AG09319 (cell line): ENCODE data around the gene DUSP22.

Source experiments
- DNase-seq: peaks from one replicate; pipeline ENCODE4 v3.0.0-alpha.2; 2010; ENCODE audit warnings: low read depth; ENCODE audit errors: extremely low read depth
- TF ChIP-seq, protein P1 (sequence below): IDR thresholded peaks from 2 replicates; pipeline ENCODE4 v1.5.1; 2011; ENCODE audit warnings: low read depth, mild to moderate bottlenecking, inconsistent platforms, low read length, moderate library complexity

The DUSP22 gene

DNA sequence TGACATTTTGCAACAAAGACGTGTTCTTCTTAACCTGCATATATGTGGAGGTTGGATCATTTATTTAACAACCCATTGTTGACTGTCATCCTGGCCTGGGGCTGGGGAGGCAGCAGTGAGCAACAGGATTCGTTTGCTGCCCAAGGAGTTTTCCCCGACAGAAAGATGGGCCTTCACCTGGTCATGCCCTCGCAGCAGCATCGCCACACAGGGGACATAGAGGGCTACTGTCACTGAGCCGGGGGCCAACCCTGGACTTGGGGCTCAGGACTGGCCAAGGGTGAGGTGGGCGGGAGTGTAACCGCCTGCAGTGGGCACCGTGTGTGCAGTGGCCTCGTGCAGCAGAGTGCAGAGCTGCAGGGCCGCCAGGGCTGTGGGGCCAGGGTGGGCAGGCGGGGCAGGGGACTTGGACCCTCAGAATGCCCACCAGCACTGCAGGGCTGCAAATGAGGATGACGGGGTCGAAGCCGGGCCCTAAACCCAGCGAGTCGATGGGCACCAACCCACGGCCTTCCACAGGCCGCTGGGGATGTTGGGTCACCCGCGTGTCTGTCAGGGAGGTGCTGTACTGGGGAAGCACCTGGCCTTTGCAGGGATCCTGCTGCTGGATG lies 11.8 kb downstream of the DUSP22 start:
- no peak for DNase-seq
- TF ChIP-seq, protein P1, sequence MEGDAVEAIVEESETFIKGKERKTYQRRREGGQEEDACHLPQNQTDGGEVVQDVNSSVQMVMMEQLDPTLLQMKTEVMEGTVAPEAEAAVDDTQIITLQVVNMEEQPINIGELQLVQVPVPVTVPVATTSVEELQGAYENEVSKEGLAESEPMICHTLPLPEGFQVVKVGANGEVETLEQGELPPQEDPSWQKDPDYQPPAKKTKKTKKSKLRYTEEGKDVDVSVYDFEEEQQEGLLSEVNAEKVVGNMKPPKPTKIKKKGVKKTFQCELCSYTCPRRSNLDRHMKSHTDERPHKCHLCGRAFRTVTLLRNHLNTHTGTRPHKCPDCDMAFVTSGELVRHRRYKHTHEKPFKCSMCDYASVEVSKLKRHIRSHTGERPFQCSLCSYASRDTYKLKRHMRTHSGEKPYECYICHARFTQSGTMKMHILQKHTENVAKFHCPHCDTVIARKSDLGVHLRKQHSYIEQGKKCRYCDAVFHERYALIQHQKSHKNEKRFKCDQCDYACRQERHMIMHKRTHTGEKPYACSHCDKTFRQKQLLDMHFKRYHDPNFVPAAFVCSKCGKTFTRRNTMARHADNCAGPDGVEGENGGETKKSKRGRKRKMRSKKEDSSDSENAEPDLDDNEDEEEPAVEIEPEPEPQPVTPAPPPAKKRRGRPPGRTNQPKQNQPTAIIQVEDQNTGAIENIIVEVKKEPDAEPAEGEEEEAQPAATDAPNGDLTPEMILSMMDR, result no peak

DNA sequence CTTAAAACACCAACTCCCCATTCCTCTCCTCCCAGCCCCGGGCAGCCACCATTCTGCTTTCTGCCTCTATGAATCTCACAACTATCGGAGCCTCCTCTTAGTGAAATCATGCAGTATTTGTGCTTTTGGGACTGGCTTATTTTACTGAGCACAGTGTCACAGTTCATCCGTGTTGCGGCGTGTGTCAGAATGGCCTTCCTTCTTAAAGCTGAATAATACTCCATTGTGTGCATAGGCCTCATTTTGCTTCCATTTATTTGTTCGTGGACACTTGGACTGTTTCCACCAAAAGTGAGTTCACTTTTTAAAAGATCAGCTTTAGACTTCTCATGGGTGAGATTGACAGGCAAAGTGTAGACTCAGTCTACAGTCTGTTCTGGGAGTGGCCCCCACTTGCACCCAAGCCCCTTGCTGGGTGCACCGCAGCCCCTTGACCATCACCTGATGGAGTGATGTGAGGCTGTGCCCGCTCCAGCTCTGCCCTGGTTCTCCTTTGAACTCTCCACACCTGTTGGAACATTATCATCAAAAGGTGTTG lies 12.6 kb downstream of the DUSP22 start:
- TF ChIP-seq, protein P1, result no peak
- DNase-seq, result no peak

DNA sequence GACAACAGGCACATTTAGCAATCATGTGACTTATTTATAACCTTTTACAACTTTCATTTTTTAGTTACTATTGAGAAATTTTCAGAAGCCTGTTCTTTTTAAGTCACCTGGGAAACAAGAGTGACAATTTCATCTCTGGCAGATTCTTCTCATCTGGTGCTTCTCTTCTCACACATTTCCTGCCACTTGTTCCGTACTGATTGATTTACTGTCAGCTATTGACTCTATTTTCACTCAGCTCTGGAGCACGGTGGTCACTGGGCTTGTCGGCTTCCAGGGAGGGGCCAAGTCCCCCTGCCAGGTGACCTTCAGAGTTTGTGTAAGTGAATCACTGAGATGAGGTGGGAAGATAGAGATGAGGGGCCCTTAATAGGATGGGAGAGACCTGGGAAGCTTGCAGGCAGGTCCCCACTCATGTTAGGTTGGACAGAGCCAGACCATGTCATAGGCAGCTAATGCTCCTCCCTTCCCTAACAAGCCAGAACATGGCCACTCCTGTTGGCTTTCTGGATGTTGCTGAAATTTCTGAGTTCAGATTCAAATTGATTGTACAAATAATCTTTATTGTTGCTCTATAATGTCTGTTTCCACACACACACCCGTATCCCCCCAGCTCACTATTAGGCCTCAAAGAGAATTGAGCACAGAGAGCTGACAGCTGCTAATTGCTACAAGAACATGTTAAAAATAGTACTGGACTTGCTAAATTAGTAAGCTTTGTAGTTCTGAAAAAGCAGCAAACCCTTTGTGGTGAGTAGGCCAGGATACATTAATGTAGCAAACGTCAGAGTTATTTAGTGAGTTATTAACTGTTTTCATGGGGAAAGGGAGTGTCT lies 13.3 kb downstream of the DUSP22 start:
- TF ChIP-seq, protein P1, result no peak
- no peak for DNase-seq

DNA sequence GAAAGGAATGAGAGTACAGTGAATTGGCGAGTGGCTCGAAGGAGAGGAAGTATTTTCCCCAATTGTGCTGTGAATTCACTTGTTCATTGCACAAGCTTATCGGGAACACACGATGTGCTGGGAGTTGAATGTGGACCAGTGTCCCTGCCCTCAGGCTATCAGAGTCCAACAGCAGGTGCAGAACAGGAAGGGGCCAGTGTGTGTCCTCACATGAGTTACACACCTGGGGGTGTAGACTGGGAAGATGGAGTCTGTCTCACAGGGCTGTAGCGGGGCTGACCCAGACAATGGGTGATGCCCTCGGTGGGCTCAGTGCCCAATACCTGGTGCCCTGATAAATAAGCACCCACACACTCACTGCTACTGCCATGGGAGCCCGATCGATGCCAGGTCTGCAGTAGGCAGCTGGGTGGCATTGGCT lies 14.4 kb downstream of the DUSP22 start:
- TF ChIP-seq, protein P1, result no peak
- DNase-seq, result no peak

DNA sequence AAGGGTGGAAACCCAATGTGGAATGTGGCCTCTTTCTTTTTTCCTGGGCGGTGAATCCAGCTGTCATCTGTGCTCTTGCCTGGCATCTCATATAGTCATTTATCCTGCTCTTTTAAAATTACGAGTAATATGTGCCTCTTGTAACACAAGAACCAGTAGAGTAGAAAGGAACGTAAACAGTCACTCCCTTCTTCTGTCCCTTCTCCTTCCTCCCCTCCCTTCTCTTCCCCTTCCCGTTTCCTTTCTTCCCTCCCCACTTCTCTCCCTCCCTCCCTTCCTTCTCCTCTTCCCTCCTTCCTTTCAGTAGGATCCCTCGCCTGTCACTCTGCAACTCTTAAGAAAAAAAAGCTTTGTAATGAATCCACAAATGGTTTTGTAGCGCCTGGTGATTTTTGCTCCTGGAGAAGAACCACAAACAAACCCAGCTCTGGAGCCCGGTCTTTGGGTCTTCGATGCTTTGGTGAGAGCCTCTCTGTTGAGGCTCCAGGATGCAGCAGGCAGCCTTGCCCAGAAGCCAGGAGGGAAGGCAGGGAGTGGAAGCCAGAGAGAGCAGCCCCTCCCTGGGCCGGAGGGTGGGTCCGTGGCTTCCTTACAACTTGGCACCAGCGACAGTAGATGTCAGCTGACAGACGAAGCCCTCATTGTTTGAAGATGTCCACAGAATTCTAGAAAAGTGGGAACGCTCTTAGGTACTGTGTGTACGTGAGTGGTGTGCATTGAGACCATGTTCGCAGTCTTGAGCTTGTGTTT lies 15.0 kb downstream of the DUSP22 start:
- TF ChIP-seq, protein P1, result no peak
- no peak for DNase-seq

DNA sequence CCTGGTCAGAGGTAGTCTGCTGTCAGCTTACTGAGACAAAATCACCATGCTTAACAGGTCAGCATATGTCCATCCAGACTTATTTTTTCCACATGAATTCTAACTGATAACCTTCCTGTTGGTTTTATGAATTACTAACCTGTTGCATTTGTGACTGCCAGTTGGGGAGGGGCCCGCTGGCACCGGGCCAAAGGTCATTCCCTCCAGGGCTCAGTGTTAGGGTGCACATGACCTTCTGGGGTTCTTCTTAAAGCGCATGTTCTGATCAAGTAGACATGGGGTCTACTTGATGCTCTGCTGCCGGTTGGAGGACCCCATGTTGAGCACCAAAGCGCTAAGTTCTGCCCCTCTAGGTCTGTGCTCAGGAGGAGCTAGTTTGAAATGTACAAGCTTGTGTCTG lies 15.6 kb downstream of the DUSP22 start:
- TF ChIP-seq, protein P1, result no peak
- DNase-seq, result no peak
